ENCODE data around the gene SSUH2.
"Not testable (repeated sequence)": the region's sequence is repeated elsewhere in the genome, so short reads cannot be mapped to it uniquely, and the experiment has no call there.

DNA sequence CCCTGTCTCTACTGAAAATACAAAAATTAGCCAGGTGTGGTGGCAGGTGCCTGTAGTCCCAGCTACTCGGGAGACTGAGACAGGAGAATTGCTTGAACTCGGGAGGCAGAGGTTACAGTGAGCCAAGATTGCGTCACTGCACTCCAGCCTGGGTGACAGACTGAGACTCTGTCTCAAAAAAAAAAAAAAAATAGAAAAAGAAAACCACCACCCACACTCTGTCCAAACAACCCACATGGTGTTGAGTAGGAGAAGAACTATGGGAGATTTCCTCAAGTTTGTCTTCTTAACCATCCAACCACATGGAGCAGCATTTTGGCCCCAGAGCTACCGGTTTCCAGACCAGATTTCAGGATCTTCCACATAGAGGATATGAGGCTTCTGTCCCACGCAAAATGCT is 64.2 kb downstream of the SSUH2 start:
- TF ChIP-seq, protein P1, sequence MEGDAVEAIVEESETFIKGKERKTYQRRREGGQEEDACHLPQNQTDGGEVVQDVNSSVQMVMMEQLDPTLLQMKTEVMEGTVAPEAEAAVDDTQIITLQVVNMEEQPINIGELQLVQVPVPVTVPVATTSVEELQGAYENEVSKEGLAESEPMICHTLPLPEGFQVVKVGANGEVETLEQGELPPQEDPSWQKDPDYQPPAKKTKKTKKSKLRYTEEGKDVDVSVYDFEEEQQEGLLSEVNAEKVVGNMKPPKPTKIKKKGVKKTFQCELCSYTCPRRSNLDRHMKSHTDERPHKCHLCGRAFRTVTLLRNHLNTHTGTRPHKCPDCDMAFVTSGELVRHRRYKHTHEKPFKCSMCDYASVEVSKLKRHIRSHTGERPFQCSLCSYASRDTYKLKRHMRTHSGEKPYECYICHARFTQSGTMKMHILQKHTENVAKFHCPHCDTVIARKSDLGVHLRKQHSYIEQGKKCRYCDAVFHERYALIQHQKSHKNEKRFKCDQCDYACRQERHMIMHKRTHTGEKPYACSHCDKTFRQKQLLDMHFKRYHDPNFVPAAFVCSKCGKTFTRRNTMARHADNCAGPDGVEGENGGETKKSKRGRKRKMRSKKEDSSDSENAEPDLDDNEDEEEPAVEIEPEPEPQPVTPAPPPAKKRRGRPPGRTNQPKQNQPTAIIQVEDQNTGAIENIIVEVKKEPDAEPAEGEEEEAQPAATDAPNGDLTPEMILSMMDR (IDR thresholded peaks at IDR 0.05), result not testable (repeated sequence)
- TF ChIP-seq POLR2A (IDR thresholded peaks at IDR 0.05), result not testable (repeated sequence)
